C4-2B (cell line): ENCODE data around the gene IGLON5.

Source experiments
- H3K27ac ChIP-seq: fragments of 450-650 bp; 2 replicates; pipeline ENCODE4 v1.5.1; 2017
- ZFX ChIP-seq: fragments of 450-650 bp; IDR thresholded peaks from 2 replicates; pipeline ENCODE4 v1.6.1; 2017
- TF ChIP-seq, protein P1 (sequence below): fragments of 450-650 bp; conservative IDR thresholded peaks from 2 replicates; pipeline ENCODE4 v1.5.1; 2017; ENCODE audit warnings: mild to moderate bottlenecking

IGLON5 gene

DNA sequence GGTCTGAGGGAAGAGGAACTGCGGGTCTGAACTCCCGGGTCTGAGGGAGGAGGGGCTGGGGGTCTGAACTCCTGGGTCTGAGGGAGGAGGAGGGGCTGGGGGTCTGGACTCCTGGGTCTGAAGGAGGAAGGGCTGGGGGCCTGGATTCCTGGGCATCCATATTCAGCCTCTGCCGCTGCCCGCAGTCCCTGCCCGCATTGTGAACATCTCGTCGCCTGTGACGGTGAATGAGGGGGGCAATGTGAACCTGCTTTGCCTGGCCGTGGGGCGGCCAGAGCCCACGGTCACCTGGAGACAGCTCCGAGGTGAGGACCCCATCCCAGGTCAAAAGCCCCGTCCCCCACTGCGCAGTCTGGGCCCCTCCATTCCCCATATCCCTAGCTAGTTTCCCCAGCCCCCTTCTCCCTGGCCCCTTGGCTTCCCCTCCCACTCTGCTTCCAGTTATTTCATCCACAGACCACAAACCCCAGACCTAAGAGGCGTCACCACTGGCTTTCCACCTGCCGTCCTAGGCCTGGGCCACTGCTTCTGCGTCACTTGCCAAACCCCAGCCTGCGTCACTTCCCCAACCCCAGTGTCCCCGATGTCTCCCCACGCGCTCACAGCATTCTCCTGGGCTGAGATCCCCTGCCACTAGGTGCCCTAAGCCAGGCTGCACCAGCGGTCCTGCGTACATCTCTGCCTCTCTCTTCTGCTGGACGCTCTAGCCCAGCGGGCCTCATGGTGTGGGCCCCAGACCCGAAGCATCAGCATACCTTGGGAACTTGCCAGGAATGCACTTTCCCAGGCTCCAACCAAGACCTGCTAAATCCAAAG, 13.9 kb downstream of the IGLON5 start:
- TF ChIP-seq ZFX = no peak
- TF ChIP-seq, protein P1, sequence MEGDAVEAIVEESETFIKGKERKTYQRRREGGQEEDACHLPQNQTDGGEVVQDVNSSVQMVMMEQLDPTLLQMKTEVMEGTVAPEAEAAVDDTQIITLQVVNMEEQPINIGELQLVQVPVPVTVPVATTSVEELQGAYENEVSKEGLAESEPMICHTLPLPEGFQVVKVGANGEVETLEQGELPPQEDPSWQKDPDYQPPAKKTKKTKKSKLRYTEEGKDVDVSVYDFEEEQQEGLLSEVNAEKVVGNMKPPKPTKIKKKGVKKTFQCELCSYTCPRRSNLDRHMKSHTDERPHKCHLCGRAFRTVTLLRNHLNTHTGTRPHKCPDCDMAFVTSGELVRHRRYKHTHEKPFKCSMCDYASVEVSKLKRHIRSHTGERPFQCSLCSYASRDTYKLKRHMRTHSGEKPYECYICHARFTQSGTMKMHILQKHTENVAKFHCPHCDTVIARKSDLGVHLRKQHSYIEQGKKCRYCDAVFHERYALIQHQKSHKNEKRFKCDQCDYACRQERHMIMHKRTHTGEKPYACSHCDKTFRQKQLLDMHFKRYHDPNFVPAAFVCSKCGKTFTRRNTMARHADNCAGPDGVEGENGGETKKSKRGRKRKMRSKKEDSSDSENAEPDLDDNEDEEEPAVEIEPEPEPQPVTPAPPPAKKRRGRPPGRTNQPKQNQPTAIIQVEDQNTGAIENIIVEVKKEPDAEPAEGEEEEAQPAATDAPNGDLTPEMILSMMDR = no peak
- no peak overlapping the region for H3K27ac ChIP-seq

DNA sequence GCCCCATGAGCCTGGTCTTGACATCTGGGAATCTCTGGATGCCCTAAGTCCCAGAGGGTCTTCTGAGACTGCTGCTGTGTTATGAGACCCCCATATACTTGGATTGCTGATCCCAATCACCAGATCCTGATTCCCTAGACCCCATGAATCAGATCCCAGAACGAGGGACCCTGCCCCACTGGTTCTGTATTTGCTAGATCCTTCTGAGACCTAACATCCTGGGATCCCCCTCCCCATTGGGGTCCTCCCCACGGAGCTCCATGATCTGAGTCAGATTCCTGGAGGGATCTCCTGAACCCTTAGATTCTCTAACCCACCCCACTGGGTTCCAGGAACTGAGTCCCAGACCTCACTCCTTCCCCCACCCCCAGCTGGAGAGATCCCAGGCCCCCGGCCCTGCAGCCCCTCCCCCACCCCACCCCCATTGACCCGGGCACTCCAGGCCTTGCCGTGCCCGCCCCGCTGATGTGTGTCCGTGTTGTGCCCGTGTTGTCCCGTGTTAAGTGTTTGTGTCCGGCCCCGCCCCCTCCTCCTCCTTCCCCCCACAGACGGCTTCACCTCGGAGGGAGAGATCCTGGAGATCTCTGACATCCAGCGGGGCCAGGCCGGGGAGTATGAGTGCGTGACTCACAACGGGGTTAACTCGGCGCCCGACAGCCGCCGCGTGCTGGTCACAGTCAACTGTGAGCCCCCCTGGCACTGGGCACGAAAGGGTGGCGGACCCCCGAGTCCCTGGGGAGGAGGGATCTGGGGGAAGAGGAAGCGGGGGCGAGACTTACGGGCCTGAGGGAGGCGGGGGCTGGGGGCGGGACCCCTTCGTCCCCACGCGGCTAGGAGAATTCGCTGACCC, 15.0 kb downstream of the IGLON5 start:
- TF ChIP-seq ZFX = no peak
- TF ChIP-seq, protein P1 = no peak

DNA sequence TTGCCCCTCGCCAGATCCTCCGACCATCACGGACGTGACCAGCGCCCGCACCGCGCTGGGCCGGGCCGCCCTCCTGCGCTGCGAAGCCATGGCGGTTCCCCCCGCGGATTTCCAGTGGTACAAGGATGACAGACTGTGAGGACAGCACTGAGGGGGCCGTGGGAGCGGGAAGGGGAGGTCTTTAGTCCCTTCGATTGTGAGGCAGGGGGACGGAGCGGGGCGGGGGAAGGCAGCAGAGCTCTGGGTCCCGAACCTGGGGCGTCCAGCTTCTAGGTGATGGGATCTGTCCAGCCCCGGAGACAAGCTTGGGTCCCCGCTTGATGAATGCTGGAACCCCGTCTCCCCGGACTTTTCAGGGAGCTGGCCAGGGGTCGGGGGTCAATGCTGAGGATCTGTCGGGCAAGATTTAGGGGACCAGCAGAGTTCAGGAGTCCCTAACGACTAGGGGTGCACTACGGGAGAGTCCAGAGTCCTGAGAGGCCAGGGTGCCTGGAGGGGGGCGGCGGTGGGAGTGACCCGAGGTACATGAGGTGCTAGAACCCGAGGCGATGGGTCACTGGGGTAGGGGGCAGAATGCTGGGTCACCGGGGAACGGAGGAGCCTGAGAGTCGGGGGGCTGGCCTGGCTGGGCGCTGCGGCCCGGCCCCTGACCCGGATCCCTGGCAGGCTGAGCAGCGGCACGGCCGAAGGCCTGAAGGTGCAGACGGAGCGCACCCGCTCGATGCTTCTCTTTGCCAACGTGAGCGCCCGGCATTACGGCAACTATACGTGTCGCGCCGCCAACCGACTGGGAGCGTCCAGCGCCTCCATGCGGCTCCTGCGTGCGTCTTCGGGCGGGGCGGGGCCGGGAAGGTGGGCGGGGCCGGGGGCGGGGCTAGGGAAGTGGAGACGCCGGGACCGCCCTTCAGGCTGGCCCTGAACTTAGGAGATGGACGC, 15.9 kb downstream of the IGLON5 start:
- TF ChIP-seq, protein P1 = peak; percentile 74
- TF ChIP-seq ZFX = no peak

More for the DNA sequence above, 15.0 kb downstream of the IGLON5 start:
- H3K27ac ChIP-seq = no peak overlapping the region

DNA sequence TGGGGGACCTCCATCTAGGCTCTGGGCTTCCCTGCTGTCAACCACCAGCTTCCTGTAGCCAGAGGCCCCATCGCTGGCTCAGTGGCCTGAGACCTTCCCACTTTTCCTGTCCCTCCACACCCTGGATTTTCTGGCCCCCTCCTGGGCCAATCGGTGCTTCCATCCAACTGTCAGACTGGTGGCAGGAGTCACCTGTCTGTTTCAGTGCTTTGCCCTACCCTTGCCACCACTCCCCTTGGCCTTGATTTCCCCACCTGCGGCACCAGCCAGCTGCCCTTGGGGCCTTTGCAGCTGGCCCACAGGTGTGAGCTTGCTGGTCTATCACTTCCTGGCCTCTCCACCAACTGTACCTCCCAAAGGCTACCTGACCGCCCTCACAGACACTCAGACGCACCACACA, 18.0 kb downstream of the IGLON5 start:
- no peak for TF ChIP-seq ZFX
- H3K27ac ChIP-seq = no peak overlapping the region

More for the DNA sequence above, 15.9 kb downstream of the IGLON5 start:
- H3K27ac ChIP-seq = peak overlapping the region; percentile 48

DNA sequence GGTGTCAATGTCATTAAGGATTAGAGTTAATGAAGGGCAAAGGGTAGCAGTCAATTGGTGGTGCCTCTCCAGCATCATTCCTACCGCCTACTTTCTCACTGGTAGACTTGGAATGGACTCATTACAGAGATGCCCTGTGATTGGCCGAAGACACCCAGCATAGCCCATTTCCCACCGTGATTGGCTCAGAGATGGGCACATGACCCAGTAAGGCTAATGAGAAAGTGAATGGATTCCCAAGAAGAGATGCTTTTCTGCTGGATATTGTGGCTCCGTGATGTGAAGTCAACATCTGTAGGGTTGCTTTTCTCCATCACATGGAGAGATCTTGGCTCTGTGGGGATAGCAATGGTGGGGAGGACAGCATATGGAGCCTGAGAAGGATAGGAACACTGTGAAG, 18.9 kb downstream of the IGLON5 start:
- H3K27ac ChIP-seq = no peak overlapping the region
- TF ChIP-seq, protein P1 = no peak
- TF ChIP-seq ZFX = no peak

DNA sequence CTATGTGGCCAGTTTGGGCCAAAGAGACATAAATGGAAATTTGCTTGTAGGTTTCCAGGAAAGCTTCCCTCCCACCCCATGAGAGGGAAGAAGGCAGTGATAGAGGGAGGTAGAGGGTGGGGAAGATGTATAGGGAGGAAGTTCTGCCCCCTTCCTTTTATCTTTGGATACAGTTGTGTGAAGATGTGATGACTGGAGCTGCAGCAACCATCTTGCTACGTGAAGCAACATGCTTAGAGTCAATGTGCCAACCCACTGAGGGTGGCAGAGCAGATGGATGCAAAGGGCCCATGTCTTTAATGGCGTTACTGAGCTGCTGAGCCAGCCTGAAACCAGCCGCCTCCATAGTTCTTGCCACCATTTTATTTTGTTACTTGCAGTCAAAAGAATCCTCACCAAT, 19.7 kb downstream of the IGLON5 start:
- H3K27ac ChIP-seq = no peak overlapping the region
- no peak for TF ChIP-seq ZFX
- TF ChIP-seq, protein P1 = no peak

DNA sequence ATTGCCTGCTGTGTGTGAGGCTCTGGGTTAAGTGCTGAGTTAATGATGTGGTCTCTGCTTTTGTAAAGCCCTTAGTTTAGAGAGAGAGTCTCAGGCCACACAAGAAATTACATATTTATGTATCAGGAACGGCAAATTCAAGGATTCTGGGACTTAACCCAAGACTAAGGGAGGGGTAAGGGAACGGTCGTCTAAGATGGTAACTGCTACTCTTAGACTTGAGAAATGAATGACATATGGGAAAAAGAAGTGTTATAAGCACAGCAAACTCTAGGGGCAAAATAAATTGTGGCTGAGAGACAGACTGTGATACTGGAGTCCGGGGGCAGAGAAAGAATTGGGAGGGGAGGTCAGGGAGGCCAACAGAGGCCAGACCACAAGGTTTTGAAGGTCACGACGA, 20.3 kb downstream of the IGLON5 start:
- TF ChIP-seq, protein P1 = no peak
- no peak for TF ChIP-seq ZFX
- no peak overlapping the region for H3K27ac ChIP-seq
